Measurements from ENCODE around the gene MYNN. TPM values are rescaled to one million over a fixed set of nuclear protein-coding genes. Genes with fewer than 3 reads are reported as not detected.

Gene MYNN
- total and polyA plus RNA-seq, 9 of the 15 experiments (the other 6 are each of a cell fraction or from before 2014, with no cell fraction given) = 10.4 to 35.7 (median 21.3) TPM

GRCh38 chr3:169815590-169816150, 42.5 kb downstream of the MYNN start (continued):
- TF ChIP-seq REST (IDR thresholded peaks at IDR 0.05; ENCODE audit: borderline replicate concordance) = no peak
- TF ChIP-seq REST (CRISPR knock-in tag; IDR thresholded peaks at IDR 0.05; ENCODE audit: low read depth) = no peak
- TF ChIP-seq MLX (CRISPR knock-in tag; conservative IDR thresholded peaks at IDR 0.05) = no peak
- TF ChIP-seq ZNF76 (CRISPR knock-in tag; IDR thresholded peaks at IDR 0.05; ENCODE audit: borderline replicate concordance) = no peak
- TF ChIP-seq CBX5 (IDR thresholded peaks at IDR 0.05; ENCODE audit: borderline replicate concordance, low read depth) = peak; percentile 60; the same call in 1 of the 2 replicates
- no peak for TF ChIP-seq ZBTB49 (CRISPR knock-in tag; IDR thresholded peaks at IDR 0.05; ENCODE audit: borderline replicate concordance)
- no peak for TF ChIP-seq SP1 (CRISPR knock-in tag; IDR thresholded peaks at IDR 0.05)
- no peak for TF ChIP-seq FOXM1 (IDR thresholded peaks at IDR 0.05; ENCODE audit: low read depth)
- TF ChIP-seq FOXM1 (CRISPR knock-in tag; IDR thresholded peaks at IDR 0.05; ENCODE audit: low read depth) = no peak
- TF ChIP-seq TCF15 (CRISPR knock-in tag; IDR thresholded peaks at IDR 0.05) = no peak
- TF ChIP-seq ZNF212 (CRISPR knock-in tag; IDR thresholded peaks at IDR 0.05) = no peak
- TF ChIP-seq E2F4 (CRISPR knock-in tag; IDR thresholded peaks at IDR 0.05; ENCODE audit: low read depth) = no peak

All from K562 (cell line).